KG1 (cell line): ENCODE data around the gene PEX14.

Experiments used
- DNase-seq: peaks from one replicate; lab custom pipeline; 2025; lab: John Stamatoyannopoulos, UW

The PEX14 gene

DNA sequence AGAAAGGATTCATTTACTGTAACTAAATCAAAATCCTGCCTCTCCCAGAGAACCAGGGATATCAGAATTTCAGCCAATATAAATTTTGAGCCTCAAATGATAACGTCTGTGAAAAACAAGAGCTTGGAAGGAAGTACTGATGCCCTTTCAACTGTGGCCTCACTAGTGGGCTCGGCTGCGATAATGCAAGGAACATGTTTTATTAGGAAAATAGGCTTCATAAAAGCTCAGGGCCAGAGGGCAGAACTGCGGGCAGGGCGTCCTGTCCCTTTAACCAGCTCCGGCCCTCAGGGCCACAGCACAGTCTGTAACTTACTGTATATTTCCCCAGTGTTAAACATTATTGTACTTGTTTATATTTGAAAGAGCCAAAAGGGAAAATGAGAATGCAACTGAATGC lies 122.0 kb downstream of the PEX14 start:
- no peak for DNase-seq

DNA sequence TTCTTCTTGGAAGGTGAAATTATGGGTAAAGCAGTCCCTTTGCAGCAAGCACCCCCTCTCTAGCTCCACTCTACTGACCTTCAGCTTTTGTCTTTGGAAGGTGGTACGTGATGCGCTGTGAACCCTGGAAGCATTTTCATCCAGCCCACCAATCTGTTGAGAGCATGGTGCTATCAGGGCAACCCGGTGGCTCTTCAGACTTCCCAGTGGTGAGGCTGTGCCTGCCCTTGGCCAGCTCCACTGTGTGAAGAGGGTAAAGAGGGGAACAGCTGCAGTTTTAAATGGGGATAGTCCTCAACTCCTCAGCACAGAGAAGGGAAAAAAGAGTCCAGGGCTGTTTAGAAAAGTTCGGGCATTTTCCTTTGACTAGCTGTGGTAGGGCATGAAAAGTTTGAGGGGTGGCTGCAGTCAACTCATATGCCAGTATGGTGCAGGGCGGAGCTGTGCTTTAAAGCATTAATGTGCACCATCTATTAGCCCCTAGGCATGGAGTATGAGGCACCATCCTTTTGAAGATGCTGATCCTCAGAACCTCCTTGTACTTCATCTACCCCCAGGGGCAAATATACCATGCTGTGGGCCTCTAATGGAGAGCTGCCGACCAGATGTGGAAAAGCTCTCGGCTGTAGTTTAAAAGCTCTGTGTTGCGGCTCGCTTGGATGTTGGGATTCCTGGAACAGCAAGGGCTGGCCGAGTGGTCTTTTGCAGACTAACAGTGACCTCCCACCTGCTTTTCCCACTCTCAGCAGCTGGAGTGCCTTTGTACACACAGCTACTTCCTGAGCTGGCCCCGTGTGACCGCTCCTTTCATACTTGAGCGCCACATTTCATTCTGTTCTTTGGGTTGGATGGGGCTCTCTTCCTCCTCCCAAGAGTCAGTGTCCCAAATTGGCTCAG lies 123.0 kb downstream of the PEX14 start:
- no peak for DNase-seq

DNA sequence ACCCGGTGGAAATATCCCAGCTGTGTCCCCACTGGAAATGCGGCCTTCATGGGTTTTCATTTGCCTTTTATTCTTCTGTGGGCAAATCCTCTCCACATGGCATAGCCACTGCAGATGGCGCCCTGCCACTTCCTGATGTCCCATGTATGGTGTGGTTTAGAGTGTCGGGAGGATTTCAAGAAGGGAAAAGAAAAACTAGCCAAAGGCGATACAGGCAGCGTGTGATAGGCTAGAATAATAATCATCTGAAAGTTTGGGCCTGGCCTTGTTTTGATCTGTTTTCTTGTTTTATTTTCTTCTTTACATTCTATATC lies 123.6 kb downstream of the PEX14 start:
- DNase-seq, result no peak

DNA sequence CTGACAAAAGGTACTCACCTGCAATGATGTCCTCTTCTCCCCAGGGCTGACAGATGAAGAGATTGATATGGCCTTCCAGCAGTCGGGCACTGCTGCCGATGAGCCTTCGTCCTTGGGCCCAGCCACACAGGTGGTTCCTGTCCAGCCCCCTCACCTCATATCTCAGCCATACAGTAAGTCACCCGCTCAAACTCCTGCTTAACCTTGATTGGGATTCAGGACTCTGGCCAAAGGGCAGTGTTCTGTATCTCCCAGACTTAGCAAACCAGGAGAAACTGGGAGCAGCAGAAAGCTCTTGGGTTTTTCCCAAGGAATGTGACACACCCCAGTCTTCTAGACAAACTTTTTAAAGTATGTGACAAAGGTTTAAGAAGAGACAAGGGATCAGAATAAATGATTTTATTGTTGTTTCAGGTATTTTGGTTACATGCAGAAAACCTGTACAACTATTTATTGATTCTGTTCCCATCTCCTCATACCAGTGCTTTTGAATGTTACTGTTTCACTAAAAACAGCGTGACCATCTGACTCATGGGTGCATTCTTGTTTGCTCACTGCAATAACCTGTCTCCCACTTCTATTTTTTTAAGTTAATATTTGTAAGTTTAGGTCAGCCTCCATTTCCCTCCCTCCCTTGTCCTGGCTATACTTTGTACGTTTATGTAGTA lies 124.6 kb downstream of the PEX14 start:
- no peak for DNase-seq

DNA sequence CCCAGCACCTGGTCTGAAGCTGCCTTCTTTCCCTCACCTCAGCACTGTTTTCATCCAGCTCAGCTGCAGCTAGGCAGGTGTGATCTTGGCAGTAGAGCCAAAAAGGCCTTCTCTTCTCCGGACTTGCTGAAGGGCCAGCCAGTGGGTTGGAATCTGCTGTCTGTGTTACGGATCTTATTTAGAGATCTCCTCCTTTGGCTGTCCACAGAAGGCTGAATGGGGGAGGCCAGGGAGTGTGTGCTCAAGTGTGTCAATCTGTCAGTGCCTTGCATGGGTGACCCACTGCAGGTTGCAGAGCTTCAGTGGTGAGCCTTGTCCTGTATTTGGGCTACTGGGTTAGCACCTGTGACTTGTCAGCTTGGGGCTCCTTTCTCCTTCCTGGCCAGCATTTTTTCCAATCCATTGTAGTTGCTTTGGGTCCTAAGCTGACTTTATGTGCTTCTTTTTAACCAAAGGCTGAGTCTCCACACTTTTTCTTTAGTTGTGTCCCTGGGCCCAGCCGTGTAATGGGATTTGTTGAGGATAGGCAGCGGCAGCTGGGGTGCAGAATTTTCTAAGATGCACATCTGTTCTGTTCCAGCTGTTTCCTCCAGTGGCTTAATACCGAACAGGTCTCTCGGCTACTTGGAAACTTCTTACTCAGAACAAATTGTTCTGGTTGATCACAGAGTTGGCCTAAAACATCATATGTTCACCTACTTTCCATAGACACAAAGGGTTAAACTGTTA lies 126.8 kb downstream of the PEX14 start:
- DNase-seq, result no peak

DNA sequence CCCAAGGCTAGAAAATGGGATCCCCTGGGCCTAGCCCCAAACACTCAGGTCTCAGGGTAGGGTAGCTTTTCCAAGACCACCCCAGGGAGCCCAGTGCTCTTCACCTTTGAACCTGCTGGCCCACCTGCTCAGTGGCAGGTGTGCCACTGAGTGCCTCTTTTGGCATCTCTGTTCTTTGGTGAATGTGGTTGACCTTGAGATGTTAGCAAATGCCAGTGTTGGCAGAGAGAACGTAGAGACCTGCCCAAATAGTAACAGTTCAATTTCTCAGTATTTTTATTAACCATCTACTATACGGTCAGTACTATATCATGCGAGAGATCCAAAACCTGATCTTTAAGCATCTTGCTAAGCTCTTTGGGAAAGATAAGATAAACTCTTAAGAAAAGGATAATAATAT lies 128.2 kb downstream of the PEX14 start:
- DNase-seq, result no peak

DNA sequence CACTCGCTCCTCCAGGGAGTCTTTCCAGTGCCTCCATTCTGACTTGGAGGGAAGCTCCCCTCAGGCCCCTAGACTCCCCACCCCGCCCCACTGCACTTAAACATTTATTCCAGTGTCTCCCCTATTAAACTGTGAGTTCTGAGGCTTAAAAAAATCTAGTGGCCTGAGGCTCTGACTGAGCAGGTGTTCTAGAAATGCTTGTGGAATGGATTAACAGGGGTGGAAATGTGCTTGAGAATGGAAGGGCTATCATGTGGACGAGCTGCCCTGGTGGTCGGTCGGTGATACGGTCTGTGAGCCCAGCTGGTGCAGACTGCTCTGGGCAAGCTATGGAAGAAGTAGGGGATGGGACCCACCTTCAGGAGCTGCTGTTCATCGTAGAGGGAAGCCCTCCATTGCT lies 130.2 kb downstream of the PEX14 start:
- DNase-seq, result no peak

DNA sequence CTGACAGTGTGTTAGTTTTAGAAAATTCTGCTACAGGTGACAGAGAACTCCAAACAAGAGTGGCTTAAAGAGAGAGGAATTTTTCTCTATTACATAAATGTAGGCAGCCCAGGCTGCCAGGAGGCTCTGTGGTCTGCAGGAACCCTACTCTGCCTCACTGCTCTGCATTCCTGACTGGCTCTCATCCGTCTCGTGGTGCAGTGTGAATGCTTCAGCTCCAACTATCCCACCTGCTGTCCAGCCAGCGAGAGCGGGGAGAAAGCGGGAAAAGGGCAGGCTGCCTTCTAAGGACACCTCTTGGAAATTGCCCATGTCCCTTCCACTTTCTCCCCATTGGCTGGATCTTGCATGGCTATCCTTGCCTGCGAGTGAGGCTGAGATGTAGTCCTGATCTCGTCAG lies 131.3 kb downstream of the PEX14 start:
- no peak for DNase-seq

DNA sequence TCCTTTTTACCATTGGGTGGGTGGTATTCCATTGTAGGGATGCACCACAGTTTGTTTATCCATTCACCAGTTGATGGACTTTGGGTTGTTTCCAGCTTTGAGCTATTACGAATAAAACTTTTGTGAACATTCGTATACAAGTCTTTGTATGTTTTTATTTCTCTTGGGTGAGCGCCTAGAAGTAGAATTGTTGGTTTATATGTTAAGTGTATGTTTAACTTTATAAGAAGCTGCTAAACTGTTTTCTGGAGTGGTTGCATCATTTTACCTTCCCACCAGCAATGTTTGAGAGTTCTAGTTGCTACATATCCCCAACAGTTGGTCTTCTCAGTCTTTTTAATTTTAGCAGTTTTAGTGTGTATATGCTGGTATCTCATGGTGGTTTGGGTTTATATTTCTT lies 132.5 kb downstream of the PEX14 start:
- DNase-seq, result no peak

DNA sequence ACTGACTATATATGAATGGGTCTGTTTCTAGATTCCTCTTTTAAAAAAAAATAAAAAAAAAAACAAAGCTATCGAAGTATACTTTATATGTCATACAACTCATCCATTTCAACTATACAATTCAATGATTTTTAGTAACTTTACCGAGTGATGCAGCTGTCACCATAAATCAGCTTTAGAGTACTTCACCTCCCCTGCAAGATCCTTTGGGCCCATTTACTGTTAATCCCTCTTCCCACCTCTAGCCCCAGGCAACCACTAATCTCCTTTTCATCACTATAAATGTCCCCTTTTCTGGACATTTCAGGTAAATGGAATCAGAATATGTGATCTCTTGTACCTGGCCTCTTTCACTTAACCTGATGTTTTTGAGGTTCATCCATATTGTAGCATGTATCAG lies 133.9 kb downstream of the PEX14 start:
- no peak for DNase-seq

DNA sequence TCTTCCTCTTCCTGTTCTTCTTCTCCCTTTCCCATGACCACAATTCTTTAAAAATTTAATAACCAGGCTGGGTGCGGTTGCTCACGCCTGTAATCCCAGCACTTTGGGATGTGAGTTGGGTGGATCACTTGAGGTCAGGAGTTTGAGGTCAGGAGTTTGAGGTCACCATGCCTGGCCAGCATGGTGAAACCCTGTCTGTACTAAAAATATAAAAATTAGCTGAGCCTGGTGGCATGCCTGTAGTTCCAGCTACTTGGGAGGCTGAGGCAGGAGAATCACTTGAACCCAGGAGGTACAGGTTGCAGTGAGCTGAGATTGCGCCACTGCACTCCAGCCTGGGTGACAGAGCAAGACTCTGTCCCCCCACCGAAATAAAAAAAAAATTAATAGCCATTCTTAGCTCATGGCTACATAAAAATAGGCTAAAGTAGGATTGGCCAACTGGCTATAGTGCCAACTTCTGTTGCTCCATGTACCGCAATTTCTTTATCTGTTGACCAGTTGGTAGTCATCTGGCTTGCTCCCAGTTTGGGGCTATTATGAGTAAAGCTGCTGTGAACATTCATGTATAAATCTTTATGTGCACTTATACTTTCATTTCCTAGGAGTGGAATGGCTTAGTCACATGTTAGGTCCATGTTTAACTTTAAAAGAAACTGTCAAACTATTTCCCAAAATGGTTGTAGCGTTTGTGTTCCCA lies 136.3 kb downstream of the PEX14 start:
- DNase-seq, result no peak

DNA sequence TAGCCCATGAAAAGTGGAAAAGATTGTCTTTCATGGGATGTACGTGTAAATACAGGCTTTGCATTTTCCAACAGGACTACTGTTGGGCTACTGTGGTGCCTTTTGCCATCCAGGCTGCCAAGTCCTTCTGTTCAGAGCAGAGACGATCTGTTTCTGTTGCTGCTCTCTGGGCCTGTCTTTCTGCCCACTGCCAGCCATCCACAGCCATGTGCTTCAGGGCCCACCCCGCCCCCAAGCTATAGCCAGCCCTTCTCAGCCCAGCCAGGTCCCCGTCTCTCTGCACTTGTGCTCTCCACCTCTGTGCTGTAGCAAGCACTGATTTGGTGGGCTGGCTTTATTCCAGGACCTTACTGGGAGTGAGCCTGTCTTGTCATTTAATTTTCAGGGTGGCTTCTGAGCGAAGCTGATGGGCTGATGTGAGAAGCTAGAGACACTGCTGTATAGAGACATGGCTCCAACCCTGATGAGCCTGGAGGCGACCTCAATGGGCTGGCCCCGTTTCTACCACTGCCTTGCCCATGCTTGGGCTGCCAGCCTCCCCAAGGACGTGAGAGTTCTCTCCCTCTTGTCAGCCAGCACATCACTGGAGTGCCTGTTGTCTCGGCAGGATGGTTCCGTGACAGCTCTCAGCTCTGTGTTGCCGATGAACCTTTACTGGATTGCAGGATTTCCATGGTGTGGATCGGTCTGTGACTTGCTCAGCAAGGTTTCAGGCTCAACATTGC lies 137.8 kb downstream of the PEX14 start:
- no peak for DNase-seq

DNA sequence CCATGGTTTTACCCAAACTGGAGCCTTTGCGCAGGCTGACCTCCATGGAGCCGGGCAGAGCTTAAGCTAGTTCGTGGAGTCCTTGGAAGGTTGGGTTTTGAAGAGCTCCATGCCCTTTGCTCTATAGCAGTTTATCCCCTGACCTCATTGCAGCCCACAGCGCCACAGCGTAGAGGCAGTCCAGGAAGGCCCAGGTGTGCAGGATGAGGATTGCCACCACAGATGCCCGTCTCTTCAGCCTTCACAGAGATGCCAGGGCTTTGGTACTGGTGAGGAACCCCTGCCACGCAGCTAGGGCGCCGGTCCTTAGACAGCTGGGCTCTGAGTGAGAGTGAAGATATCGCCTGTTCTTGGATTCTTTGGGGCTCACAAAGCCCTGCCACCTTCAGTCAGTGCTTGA lies 138.6 kb downstream of the PEX14 start:
- no peak for DNase-seq

DNA sequence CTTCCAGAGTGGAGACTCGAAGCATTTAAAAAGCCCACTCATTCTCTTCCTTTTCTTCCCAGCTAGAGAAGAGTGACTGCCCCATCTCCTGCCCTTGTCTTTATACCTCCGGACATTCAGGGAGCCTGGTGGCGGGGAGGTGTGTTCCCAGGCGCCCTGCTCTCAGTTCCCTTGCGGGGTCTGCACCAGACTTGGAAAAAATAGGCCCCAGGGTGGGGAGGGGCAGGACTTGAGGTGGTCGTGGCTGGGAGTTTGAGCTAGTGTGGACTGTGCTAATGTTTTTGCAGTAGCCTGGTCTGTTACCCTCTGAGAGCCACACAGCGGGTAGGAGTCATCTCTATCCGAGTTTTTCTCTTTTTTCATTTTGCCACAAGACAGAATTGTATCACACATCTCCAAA lies 139.1 kb downstream of the PEX14 start:
- no peak for DNase-seq

DNA sequence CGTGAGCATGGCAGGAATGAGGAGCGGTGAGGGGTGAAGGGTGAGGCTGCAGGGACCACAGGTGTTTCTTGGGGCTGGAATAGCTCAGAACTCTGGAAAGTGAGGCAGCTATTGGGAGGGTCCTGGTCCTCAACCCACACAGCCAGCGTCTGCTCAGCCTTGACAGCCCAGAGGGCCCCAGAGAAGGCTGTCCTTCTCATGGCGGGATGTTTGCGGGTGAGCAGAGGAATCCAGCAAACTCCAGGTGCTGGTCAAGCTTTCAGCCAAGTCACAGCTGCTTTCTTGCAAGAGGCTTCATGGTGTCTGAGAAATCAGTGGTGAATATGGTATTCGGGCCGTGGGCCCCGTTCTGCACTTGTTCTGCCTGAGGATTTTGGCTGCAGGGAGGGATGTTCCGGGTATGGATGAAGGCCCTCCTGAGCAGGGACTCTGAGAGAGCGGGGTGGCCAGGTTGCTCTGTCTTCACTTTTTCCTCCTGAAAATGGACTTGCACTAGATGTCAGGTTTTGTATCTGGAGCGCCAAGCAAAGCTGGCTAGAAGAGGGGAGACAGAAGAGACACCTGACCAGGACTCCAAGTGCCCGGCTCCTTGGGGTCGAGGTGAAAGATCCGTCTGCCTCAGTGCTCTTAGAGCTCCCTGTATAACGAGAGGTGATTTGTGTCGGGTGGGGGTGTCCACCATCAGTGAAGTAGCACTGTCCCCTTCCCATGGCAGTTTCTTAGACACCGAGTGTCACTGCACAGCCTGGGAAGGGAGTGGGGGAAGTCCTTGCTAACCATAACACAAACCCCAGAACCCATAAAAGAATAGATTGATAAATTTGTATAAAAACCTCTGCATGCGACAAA lies 139.9 kb downstream of the PEX14 start:
- no peak for DNase-seq

DNA sequence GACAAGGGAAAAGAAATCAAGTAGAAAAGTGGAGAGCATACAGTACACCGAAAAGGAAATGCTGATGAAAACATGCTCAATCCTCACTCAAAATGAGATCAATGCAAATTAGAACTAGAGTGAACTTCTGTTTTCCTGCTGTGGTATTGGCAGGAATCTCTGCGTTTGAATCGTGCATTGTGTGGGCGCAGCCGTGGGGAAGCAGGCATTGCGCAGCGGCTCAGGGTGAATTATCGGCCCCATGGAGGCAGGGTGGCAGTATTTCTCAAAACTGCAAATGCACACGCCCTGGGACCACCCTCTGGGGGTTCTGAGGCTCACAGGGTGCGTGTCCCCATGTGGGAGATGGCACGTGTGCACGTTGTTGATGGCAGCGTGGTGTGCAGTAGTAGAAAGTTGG lies 140.6 kb downstream of the PEX14 start:
- no peak for DNase-seq

DNA sequence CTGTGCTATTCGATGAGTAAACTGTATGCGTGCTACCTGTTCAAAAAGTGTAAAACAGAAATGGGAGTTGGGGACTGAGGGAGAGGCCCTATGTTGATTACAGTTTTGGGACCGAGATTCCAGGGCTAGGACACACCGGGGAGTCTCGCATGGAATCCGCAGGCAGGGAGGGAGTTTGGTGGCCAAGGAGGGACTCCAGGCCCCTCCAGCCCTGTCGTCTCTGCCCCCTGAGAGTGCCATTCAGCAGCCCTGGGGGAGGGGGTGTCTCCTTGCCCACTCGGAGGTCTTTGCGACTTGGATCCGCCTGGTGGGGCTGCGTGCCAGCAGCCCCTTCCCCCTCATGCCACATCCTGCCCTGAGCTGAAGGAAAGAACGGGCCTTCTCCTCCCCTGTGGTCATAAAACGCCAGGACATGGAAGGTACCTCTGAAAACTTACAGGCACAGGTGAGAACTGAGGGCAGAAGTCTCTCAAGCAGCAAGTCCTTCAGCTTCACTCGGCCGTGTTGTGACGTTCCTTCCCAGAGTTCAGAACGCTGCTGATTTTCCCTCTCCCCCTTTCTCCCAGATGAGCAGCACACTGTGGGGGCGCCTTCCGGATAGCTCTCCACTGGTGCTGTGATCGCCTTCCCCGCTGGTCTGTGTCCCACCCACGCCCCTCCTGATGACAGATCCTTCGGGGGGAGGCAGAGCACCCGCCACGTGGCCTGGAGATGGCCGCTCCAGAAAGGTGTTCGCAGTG lies 141.4 kb downstream of the PEX14 start:
- no peak for DNase-seq

DNA sequence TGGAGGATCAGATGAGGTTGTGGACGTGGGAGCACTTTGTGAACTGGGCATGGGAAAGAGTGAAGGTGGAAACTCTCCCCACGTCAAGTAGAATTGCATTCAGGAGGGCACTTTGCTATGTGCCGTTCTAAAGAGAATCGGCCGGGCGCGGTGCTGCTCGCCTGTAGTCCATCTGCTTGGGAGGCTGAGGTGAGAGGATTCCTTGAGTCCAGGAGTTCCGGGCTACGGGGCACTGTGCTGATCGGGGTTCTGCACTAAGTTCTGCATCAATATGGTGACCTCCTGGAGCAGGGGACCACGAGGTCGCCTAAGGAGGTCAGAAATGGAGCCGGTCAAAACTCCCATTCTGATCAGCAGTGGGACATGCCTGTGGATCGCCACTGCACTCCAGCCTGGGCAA lies 141.9 kb downstream of the PEX14 start:
- DNase-seq, result no peak

DNA sequence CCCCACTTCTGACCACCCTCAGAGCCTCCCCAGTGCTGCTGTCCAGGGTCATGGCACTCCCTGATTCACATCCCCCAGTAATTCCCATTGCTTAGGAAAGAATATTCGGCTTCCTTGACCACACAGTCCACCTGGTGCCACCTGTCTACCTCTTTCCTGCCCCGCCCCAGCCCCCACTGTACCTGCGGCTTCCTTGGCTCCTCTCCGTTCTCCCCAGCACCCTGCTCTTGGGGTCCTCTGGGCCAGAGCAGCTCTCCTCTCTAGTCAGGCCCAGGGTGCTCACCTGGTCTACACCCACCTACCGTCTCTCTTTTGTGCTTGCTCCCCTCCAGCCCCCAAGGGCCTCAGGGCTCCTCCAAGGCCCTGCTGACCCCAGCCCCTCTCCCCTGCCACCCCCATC lies 142.6 kb downstream of the PEX14 start:
- DNase-seq, result no peak
